CD4-positive, alpha-beta memory T cell (primary cell): ENCODE results near the gene TMEM59. TPM values are rescaled to one million over a fixed set of nuclear protein-coding genes. Genes with fewer than 3 reads are reported as not detected.
"Not testable (repeated sequence)": the region's sequence is repeated elsewhere in the genome, so short reads cannot be mapped to it uniquely, and the experiment has no call there.

Experiments used
- CTCF ChIA-PET: fragments of 350-600 bp; sonication (Branson Sonifier 250); formaldehyde crosslinking; loops from one replicate; lab custom pipeline; 2021; ENCODE audit warnings: inconsistent platforms; ENCODE audit not compliant: partially characterized antibody; lab: Charles Lee
- POLR2A ChIA-PET: fragments of 350-600 bp; sonication (Branson Sonifier 250); formaldehyde crosslinking; loops from one replicate; lab custom pipeline; 2021; ENCODE audit not compliant: partially characterized antibody; lab: Charles Lee
- DNase-seq, 5 donors: peaks; one replicate each; pipeline versions ENCODE4 v3.0.0 to v3.0.0-alpha.2; 2020 to 2022; ENCODE audit warnings: mixed read lengths in 1 of 5
- H3K27ac ChIP-seq: one replicate; pipeline ENCODE4 v1.7.0; 2013; ENCODE audit warnings: low read depth, low read length
- H3K27me3 ChIP-seq: 2 replicates; pipeline ENCODE4 v1.7.0; 2013; ENCODE audit warnings: mild to moderate bottlenecking, low read length, moderate library complexity; ENCODE audit not compliant: insufficient read depth
- H3K36me3 ChIP-seq: 2 replicates; pipeline ENCODE4 v1.7.0; 2013; ENCODE audit warnings: mild to moderate bottlenecking, low read length, moderate library complexity; ENCODE audit not compliant: insufficient read depth
- H3K4me1 ChIP-seq: 2 replicates; pipeline ENCODE4 v1.7.0; 2013; ENCODE audit warnings: mild to moderate bottlenecking, low read length, moderate library complexity; ENCODE audit not compliant: insufficient read depth
- H3K4me3 ChIP-seq, 2 donors: one replicate each; pipeline ENCODE4 v1.7.0; 2013; ENCODE audit warnings: low read length in 2 of 2, mild to moderate bottlenecking in 1 of 2
- H3K9me3 ChIP-seq, 2 donors: one replicate each; pipeline ENCODE4 v1.7.0; 2013; ENCODE audit warnings: low read length in 2 of 2, control low read depth in 1 of 2; ENCODE audit not compliant: control insufficient read depth in 1 of 2
- H3K27ac Mint-ChIP-seq, 7 donors: one replicate each; pipeline ENCODE4 v1.8.0; 2020 to 2021; ENCODE audit warnings: mixed read lengths in 7 of 7, mild to moderate bottlenecking in 6 of 7, inconsistent platforms in 3 of 7, moderate library complexity in 3 of 7
- H3K27me3 Mint-ChIP-seq, 2 donors: one replicate each; pipeline ENCODE4 v1.8.0; 2020 to 2021; ENCODE audit warnings: mixed read lengths in 2 of 2
- H3K36me3 Mint-ChIP-seq, 2 donors: one replicate each; pipeline ENCODE4 v1.8.0; 2020 to 2021; ENCODE audit warnings: mixed read lengths in 2 of 2, inconsistent platforms in 1 of 2, mild to moderate bottlenecking in 1 of 2
- H3K4me1 Mint-ChIP-seq, 4 donors: one replicate each; pipeline ENCODE4 v1.8.0; 2020 to 2021; ENCODE audit warnings: mixed read lengths in 4 of 4, mild to moderate bottlenecking in 1 of 4
- H3K4me3 Mint-ChIP-seq, 8 donors: one replicate each; pipeline ENCODE4 v1.8.0; 2020 to 2021; ENCODE audit warnings: mixed read lengths in 8 of 8, mild to moderate bottlenecking in 7 of 8, moderate library complexity in 6 of 8, inconsistent platforms in 3 of 8
- H3K9me3 Mint-ChIP-seq, 8 donors: one replicate each; pipeline ENCODE4 v1.8.0; 2020 to 2021; ENCODE audit warnings: mixed read lengths in 8 of 8, mild to moderate bottlenecking in 5 of 8, inconsistent platforms in 3 of 8, moderate library complexity in 1 of 8
- intact Hi-C: fragments of 100-400 bp; cut with micrococcal nuclease; formaldehyde crosslinking; loops from one replicate; pipeline ENCODE4 v1.15.1; 2023
- polyA plus RNA-seq, 2 donors: library from polyadenylated mRNA; unstranded; fragments of 300-500 nt; fragmentation: Illumina TruSeq; gene quantifications; one replicate each; pipeline ENCODE4 v1.2.3, GENCODE V29; 2021
- total RNA-seq, 2 experiments: library from RNA; stranded (reverse); gene quantifications; one replicate each; pipeline ENCODE4 v1.2.3, GENCODE V29; 2021

The TMEM59 gene
- total and polyA plus RNA-seq, 4 experiments from 2014 or later, result 212 to 1,059 (median 378) TPM

GRCh38 chr1:54006508-54006907, 46.5 kb downstream of the TMEM59 start:
- Mint-ChIP-seq H3K36me3 (no peaks in the 10 kb centered on the region), H3K4me3 (no peak overlapping the region), H3K9me3 (peaks cover 0 to 4% (median 0%) of the 10 kb centered on the region in 8 donors), H3K4me1 (no peaks in the 10 kb centered on the region), H3K27ac (no peak overlapping the region), H3K27me3 (peaks cover 5 to 8% of the 10 kb centered on the region in 2 donors)
- Histone ChIP-seq H3K27ac (no peak overlapping the region), H3K36me3 (no peaks in the 10 kb centered on the region), H3K9me3 (no peaks in the 10 kb centered on the region), H3K27me3 (no peaks in the 10 kb centered on the region), H3K4me1 (no peaks in the 10 kb centered on the region), H3K4me3 (no peak overlapping the region)
- no peak for DNase-seq
- intact Hi-C loops, result no loop called here
- POLR2A ChIA-PET, result no interaction called here
- CTCF ChIA-PET, result no interaction called here

GRCh38 chr1:54004481-54005049, 48.4 kb downstream of the TMEM59 start:
- Histone ChIP-seq H3K36me3 (no peaks in the 10 kb centered on the region), H3K9me3 (no peaks in the 10 kb centered on the region), H3K4me1 (no peaks in the 10 kb centered on the region), H3K27me3 (no peaks in the 10 kb centered on the region), H3K27ac (no peak overlapping the region), H3K4me3 (no peak overlapping the region)
- no peak for DNase-seq
- POLR2A ChIA-PET, result no interaction called here
- CTCF ChIA-PET, result no interaction called here
- Mint-ChIP-seq H3K27ac (no peak overlapping the region), H3K4me1 (no peaks in the 10 kb centered on the region), H3K9me3 (peaks cover 0 to 4% (median 0%) of the 10 kb centered on the region in 8 donors), H3K36me3 (no peaks in the 10 kb centered on the region), H3K4me3 (no peak overlapping the region), H3K27me3 (peaks cover 2 to 3% of the 10 kb centered on the region in 2 donors)
- intact Hi-C loops, result no loop called here

- CTCF ChIA-PET, POLR2A ChIA-PET, H3K36me3 ChIP-seq, H3K27me3 Mint-ChIP-seq, H3K36me3 Mint-ChIP-seq, H3K4me3 Mint-ChIP-seq, H3K4me1 Mint-ChIP-seq, H3K27ac Mint-ChIP-seq, H3K9me3 Mint-ChIP-seq, H3K9me3 ChIP-seq, DNase-seq, H3K27me3 ChIP-seq, intact Hi-C loops, H3K27ac ChIP-seq, H3K4me1 ChIP-seq, H3K4me3 ChIP-seq: not testable (repeated sequence)
Observed at GRCh38 chr1:54003750-54004480, 49.1 kb downstream of the TMEM59 start.

- peaks cover 0 to 2% of the 10 kb centered on the region in 2 donors for H3K27me3 Mint-ChIP-seq
Observed at GRCh38 chr1:54003249-54003646, 49.8 kb downstream of the TMEM59 start.

GRCh38 chr1:54002544-54003248, 50.3 kb downstream of the TMEM59 start:
- H3K4me1 Mint-ChIP-seq, result no peaks in the 10 kb centered on the region
- Histone ChIP-seq H3K27me3 (no peaks in the 10 kb centered on the region), H3K4me1 (no peaks in the 10 kb centered on the region), H3K4me3 (no peak overlapping the region), H3K27ac (no peak overlapping the region), H3K9me3 (no peaks in the 10 kb centered on the region), H3K36me3 (no peaks in the 10 kb centered on the region)
- ChIA-PET POLR2A (interaction anchor here (1.1 kb wide), 1 partner anchor 21 kb away, joined by 3 read pairs; no protein-coding TSS in a partner anchor), CTCF (no interaction called here)
- no peak overlapping the region for H3K4me3 Mint-ChIP-seq
- peaks cover 0 to 4% (median 0%) of the 10 kb centered on the region in 8 donors for H3K9me3 Mint-ChIP-seq
- H3K27ac Mint-ChIP-seq, result no peak overlapping the region
- intact Hi-C loops, result no loop called here
- no peaks in the 10 kb centered on the region for H3K36me3 Mint-ChIP-seq
- peaks cover 0 to under 1% of the 10 kb centered on the region in 2 donors for H3K27me3 Mint-ChIP-seq
- DNase-seq, result no peak

More at GRCh38 chr1:54003249-54003646, 49.8 kb downstream of the TMEM59 start:
- Mint-ChIP-seq H3K9me3 (peaks cover 0 to 4% (median 0%) of the 10 kb centered on the region in 8 donors), H3K36me3 (no peaks in the 10 kb centered on the region), H3K27ac (no peak overlapping the region), H3K4me1 (no peaks in the 10 kb centered on the region), H3K4me3 (no peak overlapping the region)
- Histone ChIP-seq H3K27me3 (no peaks in the 10 kb centered on the region), H3K36me3 (no peaks in the 10 kb centered on the region), H3K4me1 (no peaks in the 10 kb centered on the region), H3K9me3 (no peaks in the 10 kb centered on the region), H3K27ac (no peak overlapping the region), H3K4me3 (no peak overlapping the region)
- ChIA-PET POLR2A (no interaction called here), CTCF (no interaction called here)
- intact Hi-C loops, result no loop called here
- no peak for DNase-seq

GRCh38 chr1:54001591-54001990, 51.4 kb downstream of the TMEM59 start:
- Mint-ChIP-seq H3K9me3 (peaks cover 0 to 4% (median 0%) of the 10 kb centered on the region in 8 donors), H3K4me3 (no peak overlapping the region), H3K27me3 (peaks cover 0 to 2% of the 10 kb centered on the region in 2 donors), H3K4me1 (no peaks in the 10 kb centered on the region), H3K27ac (no peak overlapping the region), H3K36me3 (no peaks in the 10 kb centered on the region)
- Histone ChIP-seq H3K27ac (no peak overlapping the region), H3K4me1 (no peaks in the 10 kb centered on the region), H3K4me3 (no peak overlapping the region), H3K27me3 (no peaks in the 10 kb centered on the region), H3K36me3 (no peaks in the 10 kb centered on the region), H3K9me3 (no peaks in the 10 kb centered on the region)
- no peak for DNase-seq
- ChIA-PET POLR2A (interaction anchor here (1.1 kb wide), 1 partner anchor 22 kb away, joined by 3 read pairs; no protein-coding TSS in a partner anchor), CTCF (no interaction called here)
- intact Hi-C loops, result no loop called here

- Histone ChIP-seq H3K36me3 (no peaks in the 10 kb centered on the region), H3K9me3 (no peaks in the 10 kb centered on the region), H3K4me3 (no peak overlapping the region), H3K4me1 (no peaks in the 10 kb centered on the region), H3K27ac (no peak overlapping the region), H3K27me3 (no peaks in the 10 kb centered on the region)
- peaks cover 0 to 2% (median 0%) of the 10 kb centered on the region in 8 donors for H3K9me3 Mint-ChIP-seq
- H3K36me3 Mint-ChIP-seq, result no peaks in the 10 kb centered on the region
- H3K27ac Mint-ChIP-seq, result no peak overlapping the region
- ChIA-PET POLR2A (no interaction called here), CTCF (no interaction called here)
- no peak for DNase-seq
- H3K27me3 Mint-ChIP-seq, result peaks cover 0 to 3% of the 10 kb centered on the region in 2 donors
- intact Hi-C loops, result no loop called here
- no peaks in the 10 kb centered on the region for H3K4me1 Mint-ChIP-seq
- H3K4me3 Mint-ChIP-seq, result no peak overlapping the region
Observed at GRCh38 chr1:53999920-54000319, 53.1 kb downstream of the TMEM59 start.
